Activated T-cell treated with anti-CD3 and anti-CD28 coated beads, Interleukin-2, amount 50 U/mL, for 48 hours (primary cell): ENCODE data around the gene FAM110C.
"Not testable (repeated sequence)": the region's sequence is repeated elsewhere in the genome, so short reads cannot be mapped to it uniquely, and the experiment has no call there.

Experiments used
- DNase-seq, 2 experiments: peaks; one replicate each; pipeline ENCODE4 v3.0.0-alpha.2; 2020

Gene FAM110C, protein sequence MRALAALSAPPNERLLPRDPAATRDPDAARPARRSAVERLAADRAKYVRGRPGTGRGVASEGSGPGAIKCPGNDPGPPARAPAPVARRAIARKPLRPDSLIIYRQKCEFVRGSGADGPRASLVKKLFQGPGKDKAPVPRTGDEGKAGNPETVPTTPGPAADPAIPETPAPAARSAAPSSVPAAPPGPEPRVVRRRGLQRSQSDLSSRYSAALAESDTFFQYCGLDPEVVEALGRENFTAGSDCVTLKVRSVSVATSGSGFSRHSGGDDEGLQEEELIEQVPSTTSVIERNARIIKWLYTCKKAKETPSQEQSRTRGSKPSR

DNA sequence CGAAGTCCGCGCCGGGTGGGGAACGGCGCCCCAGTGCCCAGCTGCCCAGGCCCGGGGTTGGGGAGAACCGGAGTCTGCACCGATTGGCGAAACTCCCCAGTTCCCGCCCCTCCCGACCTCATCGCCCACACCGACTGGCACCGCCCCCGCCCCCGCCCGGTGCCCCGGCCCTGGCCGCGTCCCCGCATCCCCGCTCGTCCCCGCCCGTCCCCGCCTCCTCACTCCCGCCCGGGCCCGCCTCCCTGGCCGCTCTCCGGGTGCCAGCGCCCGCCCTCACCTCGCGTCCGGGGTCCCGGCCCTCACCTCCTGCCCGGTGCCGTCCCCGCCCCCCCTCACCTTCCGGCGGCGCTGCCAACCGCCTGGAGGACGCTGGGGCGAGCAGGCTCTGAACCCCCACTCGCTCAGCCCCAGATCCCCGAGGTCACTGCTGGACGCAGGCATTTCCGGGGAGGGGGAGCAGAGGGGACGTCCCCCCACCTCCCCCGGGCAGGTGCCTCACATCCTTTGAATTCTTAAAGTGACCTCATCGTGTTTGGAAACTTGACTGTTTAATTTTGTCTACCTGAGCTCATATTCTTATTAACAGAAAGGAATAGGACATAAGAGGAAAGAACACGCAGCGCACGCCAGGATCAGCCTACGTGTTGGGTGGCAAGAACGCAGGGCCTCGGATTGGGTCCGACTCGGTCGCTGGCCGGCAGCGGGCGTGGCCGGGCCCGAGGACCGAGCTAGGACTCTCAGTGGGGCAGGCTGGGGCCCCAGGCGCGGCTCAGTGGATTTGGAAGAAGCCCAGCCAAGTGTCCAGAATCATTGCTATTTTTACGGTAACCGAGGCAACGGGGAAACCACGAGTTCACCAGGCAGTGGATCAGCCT, at the start of gene FAM110C:
Gene FAM110C, minus strand, starts transcription at position 35 of the 875 bp plus-strand sequence. CDS start 120 bp downstream, outside the sequence.
- DNase-seq = peak; percentile 48 to 54

DNA sequence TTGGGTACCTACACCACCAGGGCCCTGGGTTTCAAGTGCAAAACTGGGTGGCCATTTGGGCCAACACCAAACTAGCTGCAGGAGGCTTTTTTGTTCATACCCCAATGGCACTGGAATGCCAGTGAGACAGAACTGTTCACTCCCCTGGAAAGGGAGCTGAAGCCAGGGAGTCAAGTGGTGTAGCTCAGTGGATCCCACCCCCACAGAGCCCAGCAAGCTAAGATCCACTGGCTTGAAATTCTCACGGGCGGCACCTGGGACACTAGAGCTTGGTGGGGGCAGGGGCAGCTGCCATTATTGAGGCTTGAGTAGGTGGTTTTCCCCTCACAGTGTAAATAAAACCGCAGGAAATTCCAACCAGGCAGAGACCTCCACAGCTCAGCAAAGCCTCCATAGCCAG, 46.0 kb upstream of the FAM110C start:
- no peak for DNase-seq

DNA sequence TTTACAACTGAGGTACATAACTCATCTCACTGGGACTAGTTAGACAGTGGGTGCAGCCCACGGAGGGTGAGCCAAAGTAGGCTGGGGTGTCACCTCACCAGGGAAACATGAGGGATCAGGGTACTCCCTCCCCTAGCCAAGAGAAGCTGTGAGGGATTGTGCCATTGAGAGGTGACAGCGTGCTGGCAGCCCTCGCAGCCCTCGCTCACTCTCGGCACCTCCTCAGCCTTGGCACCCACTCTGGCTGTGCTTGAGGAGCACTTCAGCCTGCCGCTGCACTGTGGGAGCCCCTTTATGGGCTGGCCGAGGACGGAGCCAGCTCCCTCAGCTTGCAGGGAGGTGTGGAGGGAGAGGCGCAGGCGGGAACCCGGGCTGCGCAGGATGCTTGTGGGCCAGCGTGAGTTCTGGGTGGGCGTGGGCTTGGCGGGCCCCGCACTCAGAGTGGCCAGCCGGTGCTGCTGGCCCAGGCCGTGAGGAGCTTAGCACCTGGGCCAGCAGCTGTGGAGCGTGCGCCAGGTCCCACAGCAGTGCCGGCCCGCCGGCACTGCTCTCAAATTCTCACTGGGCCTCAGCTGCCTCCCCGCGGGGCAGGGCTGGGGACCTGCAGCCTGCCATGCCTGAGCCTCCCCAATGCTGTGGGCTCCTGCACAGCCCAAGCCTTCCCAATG, 44.5 kb upstream of the FAM110C start:
- no peak for DNase-seq

DNA sequence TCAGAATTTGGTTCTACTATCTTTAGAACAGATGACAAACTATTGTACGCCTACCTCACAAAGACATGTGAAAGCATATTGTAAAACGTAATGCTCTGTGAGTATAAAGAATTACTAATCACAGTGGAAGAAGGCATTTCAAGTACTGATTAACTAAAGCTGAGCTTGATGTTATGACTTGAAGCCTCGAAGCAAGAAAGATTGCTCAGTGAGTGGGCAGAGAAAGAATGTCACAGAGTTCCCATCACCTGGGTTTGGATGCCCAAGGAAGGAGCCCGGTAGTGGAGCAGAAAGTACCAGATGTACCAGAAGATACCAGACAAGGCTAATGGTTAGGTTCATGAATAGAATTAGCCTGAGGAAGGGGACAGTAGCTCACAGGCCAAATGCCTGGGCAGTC, 39.5 kb upstream of the FAM110C start:
- no peak for DNase-seq

DNA sequence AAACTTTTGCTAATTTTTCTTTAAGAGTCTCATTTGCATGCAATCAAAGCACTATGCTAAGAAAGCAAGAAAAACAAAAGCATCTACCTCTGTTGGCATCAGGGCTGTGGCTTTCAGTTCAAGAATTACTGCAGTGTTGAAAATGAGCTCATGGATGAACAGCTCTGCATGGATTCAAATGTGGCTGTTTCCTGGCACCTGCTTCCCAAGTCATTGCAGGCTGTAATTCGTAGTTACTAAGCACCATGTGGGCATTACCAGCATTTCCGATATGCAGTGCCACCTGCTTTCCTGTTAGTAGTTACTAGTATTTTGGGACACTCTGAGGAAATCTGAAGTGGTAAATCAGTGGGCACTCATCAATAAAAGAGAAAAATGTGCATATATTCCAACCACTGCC, 37.8 kb upstream of the FAM110C start:
- no peak for DNase-seq

DNA sequence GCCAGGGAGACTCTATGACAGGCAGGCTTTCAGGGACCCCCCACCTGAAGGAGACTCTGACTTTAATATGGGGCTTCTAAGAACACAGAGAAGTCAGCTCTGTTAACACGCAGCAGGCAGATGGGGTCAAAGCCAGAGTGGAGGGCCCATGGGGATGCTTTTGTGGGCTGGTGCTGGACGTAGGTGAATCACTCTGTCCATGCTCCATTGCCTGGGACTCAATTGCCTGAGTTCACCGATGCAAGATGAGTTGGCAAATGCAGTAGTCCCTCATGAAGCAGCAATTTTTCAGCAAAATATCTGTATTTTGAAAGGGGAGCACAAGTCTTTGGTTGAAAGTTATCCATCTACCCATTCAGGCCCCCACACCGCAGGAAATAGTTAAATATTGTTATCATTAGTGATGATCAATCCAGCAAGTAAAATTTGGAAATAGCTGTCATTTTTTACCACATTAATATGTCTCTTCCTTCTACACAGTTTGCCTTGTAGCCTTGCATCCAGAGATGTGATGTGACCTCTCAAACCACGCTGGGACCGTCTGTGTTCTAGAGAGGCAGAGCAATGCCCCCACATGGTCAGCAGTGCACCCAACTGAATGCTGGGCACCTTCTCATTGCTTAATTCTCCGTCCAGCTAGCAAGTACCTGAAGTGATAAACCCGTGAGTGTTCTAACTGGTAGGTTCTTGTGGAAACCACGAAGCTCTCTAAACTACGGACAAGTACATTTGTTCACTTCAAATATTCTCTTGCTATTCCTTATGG, 34.8 kb upstream of the FAM110C start:
- no peak for DNase-seq

DNA sequence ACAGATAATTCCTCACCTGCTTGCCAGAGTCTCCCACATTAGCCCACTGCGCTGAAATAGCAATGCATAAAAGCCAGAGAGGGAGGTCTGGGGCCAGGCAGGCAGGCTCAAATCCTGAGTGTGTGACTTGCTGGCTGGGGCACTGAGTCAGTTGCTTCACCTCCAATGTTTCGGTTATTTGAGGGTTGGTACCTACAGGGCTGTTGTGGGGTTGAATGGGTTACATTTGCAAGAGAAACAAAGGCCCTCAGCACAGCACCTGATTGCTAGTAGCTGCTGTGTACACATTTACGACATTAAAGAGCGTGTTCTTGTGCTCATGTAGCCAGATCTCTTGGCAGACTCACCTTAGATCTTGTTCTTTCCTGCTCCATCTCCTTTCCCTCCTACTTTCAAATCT, 34.1 kb upstream of the FAM110C start:
- no peak for DNase-seq

DNA sequence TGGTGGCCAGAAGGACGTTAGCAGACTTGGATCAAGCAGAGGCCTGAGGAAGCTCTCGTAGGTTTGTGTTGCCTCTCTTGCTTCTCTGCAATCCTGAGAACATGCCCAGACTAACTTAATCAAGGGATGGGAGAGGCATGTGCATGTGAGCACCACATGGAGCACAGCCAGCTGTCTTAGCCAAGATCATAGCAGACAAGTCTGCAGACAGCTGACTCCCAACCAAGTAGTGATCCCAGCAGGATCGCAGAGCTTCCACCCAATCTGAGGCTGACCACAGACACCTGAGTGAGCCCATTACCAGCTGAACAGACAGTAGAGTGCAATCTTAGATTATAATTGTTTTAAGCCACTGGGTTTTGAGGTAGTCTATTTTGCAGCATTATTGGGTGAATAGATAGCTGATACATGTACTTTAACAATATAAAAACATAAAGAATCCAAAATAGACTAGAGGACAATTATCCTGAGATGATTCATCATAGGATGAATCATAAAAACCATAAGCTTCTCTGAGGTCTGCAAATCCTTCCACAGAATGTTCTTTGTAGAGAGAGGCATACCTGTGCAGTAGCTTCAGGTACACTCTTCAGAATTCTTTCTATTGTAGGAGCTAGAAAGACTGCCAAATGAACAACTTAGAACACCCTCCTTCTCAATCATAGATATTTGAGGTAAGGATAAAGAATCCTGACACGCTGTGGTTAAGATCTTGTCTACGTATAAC, 25.2 kb upstream of the FAM110C start:
- no peak for DNase-seq

DNA sequence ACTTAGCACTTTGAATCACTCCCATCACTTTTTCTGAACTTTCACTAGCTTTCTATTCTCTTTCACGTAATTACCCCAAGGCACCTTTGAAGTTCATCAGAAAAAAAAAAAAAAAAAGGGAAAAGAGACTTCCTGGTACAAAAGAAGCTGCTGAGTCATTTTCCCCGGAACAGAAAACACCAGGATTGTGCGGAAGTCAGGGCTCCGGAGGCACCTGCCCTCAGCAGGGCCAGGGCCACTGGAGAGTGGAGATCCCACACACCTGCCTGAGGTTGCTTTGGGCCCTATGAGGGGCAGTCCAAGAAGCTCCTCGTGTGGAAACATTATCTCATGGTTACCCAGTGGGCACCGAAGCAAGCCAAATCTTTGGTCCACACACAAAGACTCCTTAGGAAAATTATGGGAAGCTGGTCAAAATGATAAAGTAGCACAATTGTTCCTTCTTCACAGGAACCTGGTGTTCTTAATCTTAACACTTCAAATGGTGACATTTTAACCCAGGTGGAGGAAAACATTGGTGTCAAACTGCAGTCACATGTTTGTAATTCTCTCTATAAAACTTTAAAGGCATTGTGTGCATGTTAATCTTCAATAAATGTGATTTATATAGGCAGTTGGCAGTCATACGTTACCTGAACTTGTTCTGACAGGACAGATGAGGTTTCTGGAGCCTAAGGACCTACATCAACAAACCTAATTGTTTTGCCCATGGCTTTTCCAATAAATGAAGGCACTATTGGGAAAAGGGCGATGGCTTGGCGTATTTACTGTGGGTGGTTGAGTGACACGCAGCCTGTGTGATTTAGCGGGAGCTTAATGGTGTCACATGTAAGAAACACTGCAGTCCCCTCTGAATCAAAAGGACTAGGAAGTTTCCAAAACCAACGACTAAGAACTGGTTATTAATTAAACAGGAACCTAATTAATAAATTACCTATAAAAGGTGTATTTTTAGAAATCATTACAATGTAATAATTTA, 23.4 kb upstream of the FAM110C start:
- DNase-seq = no peak

DNA sequence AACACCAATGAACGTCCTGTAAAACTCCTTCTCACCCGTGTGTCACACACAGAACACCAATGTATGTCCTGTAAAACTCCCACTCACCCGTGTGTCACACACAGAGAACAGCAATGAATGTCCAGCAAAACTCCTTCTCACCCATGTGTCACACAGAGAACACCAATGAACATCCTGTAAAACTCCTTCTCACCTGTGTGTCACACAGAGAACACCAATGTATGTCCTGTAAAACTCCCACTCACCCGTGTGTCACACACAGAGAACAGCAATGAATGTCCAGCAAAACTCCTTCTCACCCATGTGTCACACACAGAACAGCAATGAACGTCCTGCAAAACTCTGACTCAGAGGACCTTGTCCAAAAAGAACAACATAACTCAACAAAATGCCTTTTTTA, 22.3 kb upstream of the FAM110C start:
- not testable (repeated sequence) for DNase-seq

DNA sequence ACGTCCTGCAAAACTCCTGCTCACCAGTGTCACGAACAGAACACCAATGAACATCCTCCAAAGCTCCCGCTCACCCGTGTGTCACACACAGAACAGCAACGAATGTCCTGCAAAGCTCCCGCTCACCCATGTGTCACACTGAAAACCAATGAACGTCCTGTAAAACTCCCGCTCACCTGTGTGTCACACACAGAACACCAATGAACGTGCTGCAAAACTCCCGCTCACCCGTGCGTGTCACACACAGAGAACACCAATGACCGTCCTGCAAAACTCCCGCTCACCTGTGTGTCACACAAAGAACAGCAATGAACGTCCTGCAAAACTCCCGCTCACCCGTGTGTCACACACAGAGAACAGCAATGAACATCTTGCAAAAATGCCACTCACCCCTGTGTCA, 20.5 kb upstream of the FAM110C start:
- no peak for DNase-seq

DNA sequence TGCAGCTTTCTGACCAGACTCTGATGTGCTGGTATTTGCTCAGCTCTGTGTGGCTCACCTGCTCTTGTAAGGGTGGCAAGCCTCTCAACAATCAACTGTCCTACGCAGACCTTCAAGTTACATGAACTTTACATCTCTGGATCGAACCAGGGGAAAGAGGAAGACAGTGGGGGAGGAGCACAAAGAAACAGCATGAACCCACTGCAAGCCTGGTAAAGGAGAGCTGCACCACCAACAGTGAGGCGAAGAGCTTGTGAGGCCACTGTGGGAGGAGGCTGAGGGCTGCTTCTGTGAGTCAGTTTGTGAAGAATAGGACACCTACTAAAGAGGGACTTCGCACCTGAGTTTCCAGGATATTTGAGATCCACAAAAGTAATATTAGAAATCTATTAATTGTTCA, 18.8 kb upstream of the FAM110C start:
- no peak for DNase-seq

DNA sequence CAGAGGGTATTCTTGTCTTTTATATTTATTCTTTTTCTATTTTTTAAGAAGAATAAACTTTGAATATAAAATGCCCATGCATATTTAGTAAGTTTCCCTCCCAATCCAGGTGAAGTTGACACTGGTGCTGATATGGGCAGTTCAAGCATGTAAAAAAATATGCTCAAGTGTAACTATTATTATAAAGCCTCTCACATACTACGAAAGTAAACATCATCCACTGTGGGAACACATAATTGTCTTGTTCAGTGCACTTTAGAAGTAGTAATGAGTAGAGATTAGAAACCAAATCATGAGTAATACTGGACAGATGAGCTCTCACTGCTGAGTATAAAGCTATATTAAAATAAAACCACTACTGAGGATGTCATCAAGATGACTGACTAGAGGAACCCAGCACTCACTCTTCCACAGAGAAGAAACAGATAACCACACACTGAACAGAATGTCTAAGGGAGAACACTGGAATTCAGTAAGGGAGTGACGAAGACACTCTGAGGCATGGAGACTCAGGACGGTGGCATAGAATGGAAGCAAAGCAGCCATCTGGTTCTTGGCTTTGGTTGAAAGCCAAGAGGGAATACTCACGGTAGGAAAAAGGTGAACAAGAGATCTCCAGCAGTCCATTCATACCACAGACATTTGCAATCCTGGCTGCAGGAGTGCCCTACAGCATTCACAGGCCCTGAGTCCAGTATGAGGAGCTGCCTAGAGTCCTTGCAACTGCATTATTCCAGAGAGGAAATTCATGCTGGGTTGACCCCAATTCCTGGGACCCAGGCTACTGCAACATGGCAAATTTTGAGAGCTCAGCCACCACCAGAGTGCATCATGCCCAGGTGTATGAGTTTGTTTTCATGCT, 9.5 kb upstream of the FAM110C start:
- DNase-seq = no peak

DNA sequence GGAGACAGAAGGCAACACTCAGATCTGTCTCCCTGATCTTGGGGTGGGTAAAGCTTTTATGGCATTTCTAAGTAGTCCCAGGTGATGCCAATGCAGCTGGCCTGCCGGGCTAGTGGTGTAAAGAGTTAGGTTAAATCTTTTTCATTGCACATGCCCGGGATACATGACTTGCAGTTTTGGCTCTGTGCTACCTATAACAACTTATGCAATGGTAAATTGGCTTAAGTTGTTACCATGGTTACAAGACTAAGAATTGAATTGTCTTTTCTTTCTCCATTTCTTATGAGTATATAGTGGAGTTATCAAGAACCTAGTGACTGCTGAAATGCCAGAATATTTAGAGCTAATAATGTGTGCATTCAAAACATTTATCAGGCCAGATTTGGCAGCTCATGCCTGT, 5.3 kb upstream of the FAM110C start:
- no peak for DNase-seq

DNA sequence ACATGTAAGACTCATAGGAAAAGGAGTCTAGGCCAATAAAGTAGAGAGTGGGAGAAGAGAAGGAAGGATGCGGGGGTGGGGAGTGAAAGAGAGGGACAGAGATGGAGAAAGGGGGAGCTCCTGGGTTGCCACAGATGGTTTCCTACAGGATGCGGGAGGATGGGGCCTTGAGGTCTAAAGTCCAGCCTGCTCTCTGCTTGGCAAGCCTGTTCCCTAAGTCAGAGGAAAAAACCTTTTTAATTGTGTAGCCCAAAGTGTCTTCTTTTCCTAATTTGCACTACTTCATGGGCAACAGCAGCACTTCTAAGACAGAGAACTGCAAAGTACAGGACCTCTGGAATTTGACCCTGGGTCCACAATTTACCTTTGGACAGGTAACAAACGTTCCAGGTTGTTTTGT, 1.4 kb upstream of the FAM110C start:
- DNase-seq = no peak

DNA sequence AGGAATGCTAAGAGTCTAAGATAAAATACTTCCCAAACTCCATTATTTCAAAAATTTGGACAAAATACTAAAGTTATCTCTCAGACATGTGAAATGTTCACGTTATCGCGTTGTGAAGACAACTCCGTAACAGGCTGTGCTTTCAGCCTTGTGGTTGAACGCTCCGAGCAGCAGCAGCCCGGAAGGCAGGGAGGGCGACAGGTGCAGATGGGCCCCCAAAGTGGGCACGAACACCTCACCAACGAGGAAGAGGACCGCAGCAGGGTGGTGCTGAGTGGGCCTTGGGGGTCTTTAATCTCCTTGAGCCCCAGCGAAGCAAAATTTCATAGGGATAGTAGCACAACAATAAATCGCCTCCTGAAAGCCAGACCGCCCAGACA, 1.0 kb upstream of the FAM110C start:
- no peak for DNase-seq

DNA sequence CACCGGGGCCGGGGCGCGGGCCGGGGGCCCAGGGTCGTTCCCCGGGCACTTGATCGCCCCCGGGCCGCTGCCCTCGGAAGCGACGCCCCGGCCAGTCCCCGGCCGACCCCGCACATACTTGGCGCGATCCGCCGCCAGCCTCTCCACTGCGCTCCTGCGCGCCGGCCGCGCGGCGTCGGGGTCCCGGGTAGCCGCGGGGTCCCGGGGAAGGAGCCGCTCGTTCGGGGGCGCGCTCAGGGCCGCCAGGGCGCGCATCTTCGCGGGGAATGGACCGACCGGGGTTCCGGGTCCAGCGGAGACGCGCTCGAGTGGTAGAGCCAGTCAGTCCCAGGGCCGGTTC, 204 bp downstream of the FAM110C start:
- peak in 1 of 2 experiments; percentile 24 for DNase-seq

DNA sequence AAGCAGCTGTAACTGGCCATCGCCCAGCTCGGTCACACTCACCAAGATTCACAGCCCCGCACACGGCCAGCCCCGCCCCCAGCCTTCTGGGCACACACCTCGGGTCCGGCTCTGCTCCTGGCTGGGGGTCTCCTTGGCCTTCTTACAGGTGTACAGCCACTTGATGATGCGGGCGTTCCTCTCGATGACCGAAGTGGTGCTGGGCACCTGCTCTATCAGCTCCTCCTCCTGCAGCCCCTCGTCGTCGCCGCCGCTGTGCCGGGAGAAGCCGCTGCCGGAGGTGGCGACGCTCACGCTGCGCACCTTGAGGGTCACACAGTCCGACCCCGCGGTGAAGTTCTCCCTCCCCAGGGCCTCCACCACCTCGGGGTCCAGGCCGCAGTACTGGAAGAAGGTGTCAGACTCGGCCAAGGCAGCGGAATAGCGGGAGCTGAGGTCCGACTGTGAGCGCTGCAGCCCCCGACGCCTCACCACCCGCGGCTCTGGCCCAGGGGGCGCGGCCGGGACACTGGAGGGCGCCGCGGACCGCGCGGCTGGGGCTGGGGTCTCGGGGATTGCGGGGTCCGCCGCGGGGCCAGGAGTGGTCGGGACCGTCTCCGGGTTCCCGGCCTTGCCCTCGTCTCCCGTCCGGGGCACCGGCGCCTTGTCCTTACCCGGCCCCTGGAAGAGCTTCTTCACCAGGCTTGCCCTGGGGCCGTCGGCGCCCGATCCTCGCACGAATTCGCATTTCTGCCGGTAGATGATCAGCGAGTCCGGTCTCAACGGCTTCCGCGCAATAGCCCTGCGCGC, 769 bp downstream of the FAM110C start:
- DNase-seq = peak; percentile 29 to 31

DNA sequence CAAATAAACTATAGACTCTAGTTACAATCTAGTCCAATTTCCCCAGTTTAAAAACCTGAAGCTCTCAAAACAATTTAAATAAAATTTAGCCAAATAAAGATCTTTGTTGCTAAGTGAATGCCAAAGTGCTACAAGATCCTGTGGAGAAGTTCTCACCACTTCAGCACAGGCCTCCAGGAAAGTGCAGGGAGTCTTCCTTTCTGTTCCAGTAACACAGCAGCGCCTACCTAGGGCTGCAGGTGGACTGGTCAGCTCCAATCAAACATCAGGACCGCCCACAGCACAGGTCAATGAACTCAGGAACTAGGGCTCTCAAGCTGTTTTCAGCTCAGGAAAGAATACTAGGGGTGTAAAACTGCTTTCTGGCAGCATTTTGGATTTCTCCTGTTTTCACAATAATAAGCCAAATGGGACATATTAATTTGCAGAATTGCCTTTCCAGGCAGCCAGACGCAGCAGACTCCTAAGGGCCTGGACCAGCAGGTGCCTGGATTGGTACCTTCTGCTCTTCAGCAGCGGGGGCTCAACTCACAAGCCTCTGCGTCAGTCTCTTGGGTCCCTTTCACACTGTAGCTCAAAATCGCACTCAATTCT, 1.5 kb downstream of the FAM110C start:
- no peak for DNase-seq
